ENCODE data around the gene IRAK2.
A peak's percentile ranks its signal among the peaks of the same experiment; 100 is the strongest.
"Not testable (repeated sequence)": the region's sequence is repeated elsewhere in the genome, so short reads cannot be mapped to it uniquely, and the experiment has no call there.

Gene IRAK2

GRCh38 chr3:10164546-10165393, at the start of gene IRAK2:
TSS of gene IRAK2 (plus strand) at chr3:10164919. CDS start at chr3:10164955, 36 bp downstream.
- DNase-seq = peak; percentile 70

GRCh38 chr3:10115326-10116137, 49.2 kb upstream of the IRAK2 start, which contains the start of gene BRK1:
TSS of gene BRK1 (plus strand) at chr3:10115675. CDS start at chr3:10115702, 27 bp downstream.
- DNase-seq = peak; percentile 97

GRCh38 chr3:10116138-10116460, 48.6 kb upstream of the IRAK2 start:
- DNase-seq = no peak

GRCh38 chr3:10116928-10117327, 47.8 kb upstream of the IRAK2 start:
- DNase-seq = no peak

GRCh38 chr3:10119376-10119775, 45.3 kb upstream of the IRAK2 start:
- no peak for DNase-seq

- no peak for DNase-seq
Observed at GRCh38 chr3:10121064-10121463, 43.7 kb upstream of the IRAK2 start.

- no peak for DNase-seq
Observed at GRCh38 chr3:10122724-10123123, 42.0 kb upstream of the IRAK2 start.

GRCh38 chr3:10135872-10136271, 28.8 kb upstream of the IRAK2 start:
- not testable (repeated sequence) for DNase-seq

- no peak for DNase-seq
Observed at GRCh38 chr3:10136426-10137005, 28.2 kb upstream of the IRAK2 start.

GRCh38 chr3:10137178-10137577, 27.5 kb upstream of the IRAK2 start:
- no peak for DNase-seq

GRCh38 chr3:10140996-10141546, 23.6 kb upstream of the IRAK2 start:
- peak; percentile 34 for DNase-seq

- peak; percentile 46 for DNase-seq
Observed at GRCh38 chr3:10142707-10143560, 21.8 kb upstream of the IRAK2 start.

- DNase-seq = no peak
Observed at GRCh38 chr3:10145685-10146084, 19.0 kb upstream of the IRAK2 start.

GRCh38 chr3:10149226-10149625, 15.5 kb upstream of the IRAK2 start:
- no peak for DNase-seq

- no peak for DNase-seq
Observed at GRCh38 chr3:10150987-10151386, 13.7 kb upstream of the IRAK2 start.

- no peak for DNase-seq
Observed at GRCh38 chr3:10154335-10155122, 10.2 kb upstream of the IRAK2 start.

- no peak for DNase-seq
Observed at GRCh38 chr3:10155123-10155472, 9.6 kb upstream of the IRAK2 start.

GRCh38 chr3:10155658-10156057, 9.1 kb upstream of the IRAK2 start:
- DNase-seq = no peak

GRCh38 chr3:10157031-10157430, 7.7 kb upstream of the IRAK2 start:
- no peak for DNase-seq

- not testable (repeated sequence) for DNase-seq
Observed at GRCh38 chr3:10158555-10158954, 6.2 kb upstream of the IRAK2 start.

- no peak for DNase-seq
Observed at GRCh38 chr3:10160346-10160745, 4.4 kb upstream of the IRAK2 start.

GRCh38 chr3:10160925-10161324, 3.8 kb upstream of the IRAK2 start:
- no peak for DNase-seq

Data from RPMI8226 (cell line).